ENCODE measurements around the gene SRGAP1.

DNA sequence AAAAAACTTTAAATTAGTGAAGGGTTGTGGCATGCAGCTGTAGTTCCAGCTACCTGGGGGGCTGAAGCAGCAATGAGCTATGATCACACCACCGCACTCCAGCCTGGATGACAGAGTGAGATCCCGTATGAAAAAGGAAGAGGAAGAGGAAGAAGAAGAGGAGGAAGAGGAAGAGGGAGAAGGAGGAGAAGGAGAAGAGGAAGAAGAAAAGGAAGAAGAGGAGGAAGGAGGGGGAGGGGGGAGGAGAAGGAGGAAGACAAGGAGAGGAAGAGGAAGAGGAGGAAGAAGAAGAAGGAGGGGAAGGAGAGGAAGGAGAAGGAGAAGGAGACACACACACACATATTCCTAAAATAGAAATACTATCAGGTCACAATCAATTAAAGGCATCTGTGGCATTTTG lies 32.7 kb upstream of the SRGAP1 start:
- TF ChIP-seq, protein P1, sequence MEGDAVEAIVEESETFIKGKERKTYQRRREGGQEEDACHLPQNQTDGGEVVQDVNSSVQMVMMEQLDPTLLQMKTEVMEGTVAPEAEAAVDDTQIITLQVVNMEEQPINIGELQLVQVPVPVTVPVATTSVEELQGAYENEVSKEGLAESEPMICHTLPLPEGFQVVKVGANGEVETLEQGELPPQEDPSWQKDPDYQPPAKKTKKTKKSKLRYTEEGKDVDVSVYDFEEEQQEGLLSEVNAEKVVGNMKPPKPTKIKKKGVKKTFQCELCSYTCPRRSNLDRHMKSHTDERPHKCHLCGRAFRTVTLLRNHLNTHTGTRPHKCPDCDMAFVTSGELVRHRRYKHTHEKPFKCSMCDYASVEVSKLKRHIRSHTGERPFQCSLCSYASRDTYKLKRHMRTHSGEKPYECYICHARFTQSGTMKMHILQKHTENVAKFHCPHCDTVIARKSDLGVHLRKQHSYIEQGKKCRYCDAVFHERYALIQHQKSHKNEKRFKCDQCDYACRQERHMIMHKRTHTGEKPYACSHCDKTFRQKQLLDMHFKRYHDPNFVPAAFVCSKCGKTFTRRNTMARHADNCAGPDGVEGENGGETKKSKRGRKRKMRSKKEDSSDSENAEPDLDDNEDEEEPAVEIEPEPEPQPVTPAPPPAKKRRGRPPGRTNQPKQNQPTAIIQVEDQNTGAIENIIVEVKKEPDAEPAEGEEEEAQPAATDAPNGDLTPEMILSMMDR (IDR thresholded peaks at IDR 0.05), result no peak
- no peak for TF ChIP-seq POLR2AphosphoS5 (IDR thresholded peaks at IDR 0.05)
